ENCODE data around the gene SV2B.

DNA sequence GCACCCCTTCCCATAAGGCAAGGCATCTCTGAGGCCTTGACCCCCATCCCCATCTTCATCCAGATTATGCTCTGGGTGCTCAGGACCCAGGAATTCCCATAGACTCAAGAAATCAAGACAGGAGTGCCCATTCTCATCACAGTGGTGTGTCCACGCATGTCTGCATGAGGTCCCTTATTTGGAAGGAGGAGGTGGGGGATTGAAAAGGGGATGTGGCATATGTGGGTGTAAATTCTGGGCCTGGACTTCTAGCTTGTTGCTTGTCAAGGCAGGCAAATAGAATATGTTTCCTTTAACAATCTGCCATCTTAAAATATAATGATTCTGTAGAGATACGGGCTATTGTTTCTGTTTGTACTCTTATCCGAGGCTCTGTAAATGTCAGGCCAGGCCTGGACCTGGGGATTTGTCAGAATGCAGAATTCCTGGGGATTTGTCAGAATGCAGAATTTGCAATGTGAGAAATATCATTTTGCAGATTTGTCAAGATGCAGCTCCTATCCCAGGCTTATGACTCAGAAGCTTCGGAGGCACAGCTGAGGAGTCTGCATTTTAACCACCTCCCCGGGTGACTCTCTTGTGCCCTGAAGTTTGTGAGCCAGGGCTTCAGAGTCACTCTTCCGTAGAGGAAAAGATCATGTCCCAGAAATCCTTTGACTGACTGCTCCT, 157.8 kb downstream of the SV2B start:
- TF ChIP-seq, protein P1, sequence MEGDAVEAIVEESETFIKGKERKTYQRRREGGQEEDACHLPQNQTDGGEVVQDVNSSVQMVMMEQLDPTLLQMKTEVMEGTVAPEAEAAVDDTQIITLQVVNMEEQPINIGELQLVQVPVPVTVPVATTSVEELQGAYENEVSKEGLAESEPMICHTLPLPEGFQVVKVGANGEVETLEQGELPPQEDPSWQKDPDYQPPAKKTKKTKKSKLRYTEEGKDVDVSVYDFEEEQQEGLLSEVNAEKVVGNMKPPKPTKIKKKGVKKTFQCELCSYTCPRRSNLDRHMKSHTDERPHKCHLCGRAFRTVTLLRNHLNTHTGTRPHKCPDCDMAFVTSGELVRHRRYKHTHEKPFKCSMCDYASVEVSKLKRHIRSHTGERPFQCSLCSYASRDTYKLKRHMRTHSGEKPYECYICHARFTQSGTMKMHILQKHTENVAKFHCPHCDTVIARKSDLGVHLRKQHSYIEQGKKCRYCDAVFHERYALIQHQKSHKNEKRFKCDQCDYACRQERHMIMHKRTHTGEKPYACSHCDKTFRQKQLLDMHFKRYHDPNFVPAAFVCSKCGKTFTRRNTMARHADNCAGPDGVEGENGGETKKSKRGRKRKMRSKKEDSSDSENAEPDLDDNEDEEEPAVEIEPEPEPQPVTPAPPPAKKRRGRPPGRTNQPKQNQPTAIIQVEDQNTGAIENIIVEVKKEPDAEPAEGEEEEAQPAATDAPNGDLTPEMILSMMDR (conservative IDR thresholded peaks at IDR 0.05 in 1 of 2, IDR thresholded peaks at IDR 0.05 in 1 of 2; ENCODE audit: low read depth in 1 of 2, low read length in 2 of 2), result no peak
- no peak for TF ChIP-seq EZH2 (IDR thresholded peaks at IDR 0.05; ENCODE audit: low read length, missing control alignments)
